HPDE6-E6E7 (cell line): Measurements from ENCODE around the gene TFF3.

Experiments
- DNase-seq: peaks from one replicate; pipeline ENCODE4 v3.0.0; 2011; ENCODE audit warnings: missing footprints; ENCODE audit errors: extremely low spot score

Gene TFF3, protein sequence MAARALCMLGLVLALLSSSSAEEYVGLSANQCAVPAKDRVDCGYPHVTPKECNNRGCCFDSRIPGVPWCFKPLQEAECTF

GRCh38 chr21:42315296-42315891 lies at the start of gene TFF3:
TSS of gene TFF3 (minus strand) at chr21:42315409. CDS start at chr21:42315374, 35 bp downstream.
- no peak for DNase-seq

GRCh38 chr21:42364304-42364865 lies 49.2 kb upstream of the TFF3 start:
- DNase-seq = no peak

DNA sequence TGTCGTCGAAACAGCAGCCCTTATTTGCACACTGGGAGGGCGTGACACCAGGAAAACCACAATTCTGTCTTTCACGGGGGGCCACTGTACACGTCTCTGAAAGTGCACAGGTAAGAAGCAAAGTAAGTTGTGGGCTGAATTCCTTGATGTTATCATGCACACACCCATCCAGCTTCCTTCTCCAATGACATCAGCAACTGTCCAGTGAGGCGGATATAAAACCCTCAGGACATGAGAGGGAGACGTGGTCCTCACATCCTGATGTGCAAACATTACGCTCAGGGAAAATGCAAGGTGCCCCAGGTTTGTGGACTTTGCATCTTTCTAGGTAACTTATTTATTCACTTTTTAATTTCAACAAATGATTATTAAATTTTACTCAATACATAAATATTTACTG lies 48.1 kb upstream of the TFF3 start:
- DNase-seq = no peak

DNA sequence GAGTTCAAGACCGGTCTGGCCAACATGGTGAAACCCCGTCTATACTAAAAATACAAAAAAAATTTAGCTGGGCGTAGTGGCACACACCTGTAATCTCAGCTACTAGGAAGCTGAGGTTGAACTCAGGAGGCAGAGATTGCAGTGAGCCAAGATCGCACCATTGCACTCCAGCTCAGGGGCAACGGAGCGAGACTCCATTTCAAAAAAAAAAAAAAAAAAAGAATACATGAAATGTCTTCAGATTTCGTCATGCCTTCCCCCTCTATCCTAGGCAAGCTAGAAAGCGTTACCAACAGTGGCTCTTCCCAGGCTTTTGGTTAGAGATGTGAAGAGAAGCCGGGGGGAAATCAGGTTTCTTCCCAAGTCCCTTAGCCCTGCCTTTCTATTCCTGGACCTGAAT lies 47.5 kb upstream of the TFF3 start:
- no peak for DNase-seq

GRCh38 chr21:42362198-42362597 lies 47.0 kb upstream of the TFF3 start:
- no peak for DNase-seq

GRCh38 chr21:42361286-42361685 lies 46.1 kb upstream of the TFF3 start:
- DNase-seq = no peak

GRCh38 chr21:42360317-42360716 lies 45.1 kb upstream of the TFF3 start:
- DNase-seq = no peak

GRCh38 chr21:42358937-42359336 lies 43.7 kb upstream of the TFF3 start:
- no peak for DNase-seq

DNA sequence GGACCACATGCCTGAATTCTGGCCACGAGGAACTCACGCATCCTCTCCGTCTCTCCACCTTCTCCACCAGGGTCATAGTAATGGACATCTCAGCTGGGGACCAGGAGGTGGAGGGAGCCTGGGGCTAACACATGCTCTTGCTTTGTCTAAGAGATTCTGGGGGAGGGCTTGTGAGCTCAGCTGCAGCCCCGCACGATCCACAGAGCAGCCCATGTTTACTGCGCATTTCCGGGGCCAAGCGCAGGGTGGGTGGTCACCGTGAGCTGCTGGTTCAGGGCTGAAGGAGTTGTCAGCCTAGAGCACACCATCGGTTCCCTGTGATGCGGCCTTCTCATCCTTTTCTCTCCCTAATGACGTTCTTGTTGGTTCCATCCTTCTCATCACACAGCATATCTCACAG lies 43.1 kb upstream of the TFF3 start:
- no peak for DNase-seq

DNA sequence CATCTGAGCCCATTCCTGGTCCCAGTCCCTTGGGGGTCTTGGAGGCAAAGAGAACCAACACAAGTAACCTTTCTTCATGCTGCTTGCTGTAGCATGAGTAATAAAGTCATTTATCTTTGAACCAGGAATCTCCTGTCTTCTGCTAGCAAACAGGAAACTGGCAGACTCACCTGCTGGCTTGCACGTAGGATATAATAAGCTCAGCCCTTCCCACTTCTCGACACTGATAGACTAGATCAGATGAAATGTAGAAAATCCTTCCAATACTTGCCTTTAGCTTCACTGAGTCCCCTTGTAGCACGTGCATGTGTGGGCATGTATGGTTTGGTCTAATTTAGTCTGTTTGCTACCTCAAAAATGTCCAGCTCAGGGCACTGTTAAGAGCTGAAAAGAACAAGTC lies 42.1 kb upstream of the TFF3 start:
- DNase-seq = no peak

- no peak for DNase-seq
Observed at GRCh38 chr21:42356650-42357049, 41.4 kb upstream of the TFF3 start.

GRCh38 chr21:42356046-42356445 lies 40.8 kb upstream of the TFF3 start:
- DNase-seq = no peak

DNA sequence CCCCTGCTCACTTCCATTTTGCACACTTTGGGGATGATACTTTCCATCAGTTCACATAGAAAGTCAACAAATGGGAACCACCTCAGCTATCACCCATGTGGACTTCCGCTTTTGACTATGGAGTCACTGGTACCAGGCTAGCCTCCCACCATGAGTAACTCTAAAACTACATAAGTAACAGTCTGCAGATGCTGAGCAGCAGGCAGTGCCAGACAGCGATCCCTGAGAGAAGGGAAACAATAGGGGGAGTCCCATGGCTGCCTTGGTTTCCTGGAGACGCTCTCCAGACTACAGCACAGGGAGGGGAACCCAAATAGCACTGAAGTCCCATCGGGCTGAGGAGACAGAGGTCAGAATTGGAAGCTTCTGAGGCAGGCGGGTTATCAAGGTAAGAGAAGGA lies 38.4 kb upstream of the TFF3 start:
- no peak for DNase-seq

DNA sequence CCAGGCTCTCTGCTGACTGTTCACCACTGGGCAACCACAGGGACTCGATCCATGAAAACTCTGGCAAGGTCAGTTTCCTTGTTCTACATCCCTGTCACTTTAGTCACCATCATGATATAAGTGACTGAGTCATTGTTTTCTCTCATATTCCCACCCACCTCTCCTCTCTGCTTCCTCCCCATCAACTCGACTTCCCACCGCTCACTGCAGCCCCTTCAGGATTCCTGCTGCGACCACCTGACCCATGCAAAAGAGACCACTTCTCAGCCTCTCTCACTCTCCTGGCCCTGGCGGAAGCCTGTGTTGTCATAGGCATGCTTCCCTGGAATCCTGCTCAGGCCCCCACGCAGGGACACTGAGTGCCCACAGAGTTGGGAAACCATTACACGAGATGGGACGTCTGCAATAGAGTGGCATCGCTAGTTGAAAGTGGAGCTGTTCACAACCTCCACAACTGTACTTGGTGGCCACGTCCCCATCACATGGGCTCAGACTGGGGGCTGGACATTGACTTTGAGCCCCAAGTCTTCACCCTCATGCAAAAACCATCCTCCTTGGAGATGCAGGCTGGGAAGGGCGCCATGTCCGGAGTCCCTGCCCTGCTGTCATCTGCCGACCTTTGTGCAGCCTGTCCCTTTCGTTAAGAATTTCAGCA lies 37.4 kb upstream of the TFF3 start:
- DNase-seq = no peak

DNA sequence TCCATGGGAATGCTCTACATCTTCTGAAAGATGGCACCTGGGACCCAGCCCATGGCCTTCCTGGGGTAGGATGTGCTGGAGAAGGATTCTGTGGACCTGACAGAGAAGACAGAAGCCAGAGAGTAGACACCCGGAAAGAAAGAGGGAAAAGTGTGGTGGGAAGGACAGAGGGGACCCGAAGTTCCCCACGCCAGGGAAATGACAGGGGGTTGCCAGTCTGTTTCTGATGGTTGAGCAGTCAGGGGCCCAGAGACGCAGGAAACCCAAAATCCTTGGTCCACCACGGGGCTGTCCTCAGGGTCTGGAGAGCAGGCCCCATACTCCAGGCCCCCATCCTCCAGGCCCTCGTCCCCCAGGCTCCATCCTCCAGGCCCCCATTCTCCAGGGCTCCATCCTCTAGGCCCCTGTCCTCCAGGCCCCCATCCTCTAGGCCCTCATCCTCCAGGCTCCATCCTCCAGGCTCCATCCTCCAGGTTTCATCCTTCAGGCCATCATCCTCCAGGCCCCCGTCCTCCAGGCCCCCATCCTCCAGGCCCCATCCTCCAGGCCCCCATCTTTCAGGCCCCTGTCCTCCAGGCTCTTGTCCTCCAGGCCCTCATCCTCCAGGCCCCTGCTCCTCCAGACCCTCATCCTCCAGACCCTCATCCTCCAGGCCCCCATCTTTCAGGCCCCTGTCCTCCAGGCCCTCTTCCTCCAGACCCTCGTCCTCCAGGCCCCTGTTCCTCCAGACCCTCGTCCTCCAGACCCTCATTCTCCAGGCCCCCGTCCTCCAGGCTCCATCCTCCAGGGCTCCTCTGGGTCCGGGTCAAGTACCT lies 36.6 kb upstream of the TFF3 start:
- no peak for DNase-seq

GRCh38 chr21:42350927-42351426 lies 35.8 kb upstream of the TFF3 start, which contains the start of gene TFF2:
TSS of gene TFF2 (minus strand) at chr21:42350994. CDS start at chr21:42350957, 37 bp downstream.
- no peak for DNase-seq

DNA sequence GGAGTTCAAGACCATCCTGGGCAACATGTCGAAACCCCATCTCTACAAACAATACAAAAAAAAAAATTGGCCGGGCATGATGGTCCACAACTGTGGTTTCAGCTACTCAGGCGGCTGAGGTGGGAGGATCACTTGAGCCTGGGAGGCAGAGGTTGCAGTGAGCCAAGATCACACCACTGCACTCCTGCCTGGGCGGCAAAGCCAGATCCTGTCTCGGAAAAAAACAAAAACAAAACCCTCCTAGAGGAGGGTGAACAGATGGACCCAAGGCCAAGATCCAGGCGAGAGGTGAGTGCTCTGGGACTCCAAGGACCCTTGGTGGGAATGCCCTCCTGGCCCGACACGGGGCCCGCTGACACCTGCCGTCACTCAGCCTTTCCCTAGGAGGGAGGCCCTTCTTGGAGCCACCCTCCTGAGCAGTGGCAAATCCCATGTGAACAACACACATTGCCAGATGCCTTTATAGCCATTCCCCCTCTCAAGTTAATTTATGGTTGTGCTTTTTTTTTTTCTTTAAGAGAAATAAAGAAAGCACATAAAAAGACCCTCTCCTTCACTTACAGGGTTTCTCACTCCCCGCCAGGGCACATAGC lies 35.2 kb upstream of the TFF3 start:
- no peak for DNase-seq

- DNase-seq = no peak
Observed at GRCh38 chr21:42349420-42350317, 34.5 kb upstream of the TFF3 start.

GRCh38 chr21:42348762-42349161 lies 33.6 kb upstream of the TFF3 start:
- no peak for DNase-seq

DNA sequence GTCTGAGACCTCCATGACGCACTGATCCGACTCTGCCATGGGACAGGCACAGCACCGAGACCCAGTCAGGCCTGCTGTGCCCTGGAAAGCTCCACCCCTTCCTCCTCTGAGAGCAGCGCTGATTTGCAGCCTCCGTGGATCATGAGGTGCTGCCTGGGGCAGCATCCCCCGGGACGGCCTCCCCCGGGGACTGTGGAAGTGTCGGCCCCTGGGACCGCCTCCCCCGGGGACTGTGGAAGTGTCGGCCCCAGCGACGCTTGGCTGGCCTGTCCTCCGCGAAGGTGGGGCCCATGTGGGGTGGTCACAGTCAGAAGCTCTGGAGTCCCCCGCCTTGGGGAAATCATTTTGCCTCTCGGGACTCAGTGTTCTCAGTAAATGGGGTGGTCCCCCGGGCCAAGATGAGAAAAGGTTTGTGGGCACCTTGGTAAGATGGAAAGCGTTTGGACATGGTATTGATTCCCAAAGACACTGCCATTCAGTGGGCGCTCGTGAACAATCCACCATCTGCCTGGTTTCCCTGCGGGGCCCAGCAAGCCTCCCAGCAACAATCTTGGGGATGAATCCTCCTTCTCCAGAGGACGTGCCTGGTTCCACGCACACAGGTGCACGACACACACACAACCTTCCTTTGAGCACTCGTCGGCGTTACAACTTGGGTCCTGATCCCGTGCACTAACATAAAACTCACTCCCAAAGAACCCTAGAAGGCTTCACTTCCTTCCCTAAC lies 32.6 kb upstream of the TFF3 start:
- no peak for DNase-seq
